Mesendoderm (in vitro differentiated cells): ENCODE results near the gene ATP7B.

Experiments used
- DNase-seq: peaks from one replicate; pipeline ENCODE4 v3.0.0; 2013
- H2AK5ac ChIP-seq: 2 replicates; pipeline ENCODE4 v1.6.1; 2013; ENCODE audit warnings: low read length, inconsistent platforms
- H2BK120ac ChIP-seq: 2 replicates; pipeline ENCODE4 v1.6.1; 2013; ENCODE audit warnings: low read depth, mild to moderate bottlenecking, low read length, moderate library complexity, mixed read lengths
- H2BK15ac ChIP-seq: replicated peaks from 2 replicates; pipeline ENCODE4 v1.6.1; 2013; ENCODE audit warnings: low read depth, mild to moderate bottlenecking, moderate library complexity
- H2BK5ac ChIP-seq: 2 replicates; pipeline ENCODE4 v1.6.1; 2013; ENCODE audit warnings: low read length, inconsistent platforms
- H3K18ac ChIP-seq: 2 replicates; pipeline ENCODE4 v1.6.1; 2013; ENCODE audit warnings: mild to moderate bottlenecking, low read length, mixed read lengths
- H3K23ac ChIP-seq: one replicate; pipeline ENCODE4 v1.6.1; 2013; ENCODE audit warnings: low read length
- H3K27ac ChIP-seq: 2 replicates; pipeline ENCODE4 v1.5.1; 2013; ENCODE audit warnings: low read depth, mild to moderate bottlenecking, inconsistent platforms, low read length, moderate library complexity
- H3K27me3 ChIP-seq: 2 replicates; pipeline ENCODE4 v1.6.1; 2013; ENCODE audit warnings: low read length, control low read depth, mild to moderate bottlenecking, inconsistent platforms; ENCODE audit not compliant: insufficient read depth, poor library complexity
- H3K36me3 ChIP-seq: 2 replicates; pipeline ENCODE4 v1.6.1; 2013; ENCODE audit warnings: low read length, inconsistent platforms; ENCODE audit not compliant: control insufficient read depth, insufficient read depth
- H3K4ac ChIP-seq: one replicate; pipeline ENCODE4 v1.6.1; 2013; ENCODE audit warnings: low read depth, mild to moderate bottlenecking, low read length, moderate library complexity
- H3K4me1 ChIP-seq: 2 replicates; pipeline ENCODE4 v1.6.1; 2013; ENCODE audit warnings: low read depth, low read length, inconsistent platforms; ENCODE audit not compliant: control insufficient read depth
- H3K4me2 ChIP-seq: 2 replicates; pipeline ENCODE4 v1.6.1; 2013; ENCODE audit warnings: low read length
- H3K4me3 ChIP-seq: 2 replicates; pipeline ENCODE4 v1.5.1; 2013; ENCODE audit warnings: mild to moderate bottlenecking, low read length
- H3K56ac ChIP-seq: one replicate; pipeline ENCODE4 v1.6.1; 2013; ENCODE audit warnings: low read length
- H3K79me1 ChIP-seq: 2 replicates; pipeline ENCODE4 v1.6.1; 2013; ENCODE audit warnings: low read length, inconsistent platforms
- H3K79me2 ChIP-seq: 2 replicates; pipeline ENCODE4 v1.6.1; 2013; ENCODE audit warnings: mild to moderate bottlenecking, low read length; ENCODE audit not compliant: control insufficient read depth, insufficient read depth
- H3K9ac ChIP-seq: 2 replicates; pipeline ENCODE4 v1.6.1; 2013; ENCODE audit warnings: low read length, inconsistent platforms
- H4K5ac ChIP-seq: one replicate; pipeline ENCODE4 v1.6.1; 2013; ENCODE audit warnings: low read length
- H4K8ac ChIP-seq: one replicate; pipeline ENCODE4 v1.6.1; 2013; ENCODE audit warnings: low read depth, mild to moderate bottlenecking, control low read depth, low read length, moderate library complexity
- WGBS: extraction: QIAGEN DNeasy Blood & Tissue Kit; methylation state at CpG from one replicate; pipeline ENCODE4 v1.1.7; 2013; ENCODE audit warnings: low lambda C conversion rate, missing lambda C conversion rate; ENCODE audit not compliant: insufficient coverage; ENCODE audit errors: extremely low coverage; 5-methylcytosine and 5-hydroxymethylcytosine counted together

ATP7B gene

DNA sequence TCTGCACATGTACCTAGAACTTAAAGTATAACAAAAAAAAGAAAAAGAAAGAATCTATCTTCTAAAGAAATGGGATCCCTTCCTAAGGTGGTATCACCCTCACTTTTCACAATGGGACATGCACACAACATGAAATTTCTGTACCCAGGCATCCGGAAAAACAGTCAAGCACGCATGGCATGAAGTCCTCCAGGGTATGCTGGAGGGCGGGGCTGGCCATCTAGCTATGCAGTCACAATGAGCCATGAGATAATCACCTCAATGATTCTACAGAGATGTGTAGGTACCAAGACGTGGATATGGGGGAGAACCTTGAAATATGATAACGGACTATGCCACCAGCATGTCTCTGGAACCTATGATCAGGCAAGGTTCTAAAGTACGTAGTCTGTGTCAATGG lies 79.6 kb downstream of the ATP7B start:
- no peaks in the 10 kb centered on the region for H3K27me3 ChIP-seq
- no peak overlapping the region for H4K5ac ChIP-seq
- no peak overlapping the region for H3K4me2 ChIP-seq
- no peak for DNase-seq
- H3K27ac ChIP-seq, result no peak overlapping the region
- no peak overlapping the region for H3K18ac ChIP-seq
- H2BK120ac ChIP-seq, result no peak overlapping the region
- H3K79me2 ChIP-seq, result no peaks in the 10 kb centered on the region
- no CpG with 5 or more reads among the region's 6 CpGs for WGBS
- no peak overlapping the region for H3K23ac ChIP-seq
- H4K8ac ChIP-seq, result no peak overlapping the region
- H3K79me1 ChIP-seq, result no peaks in the 10 kb centered on the region
- no peaks in the 10 kb centered on the region for H3K4me1 ChIP-seq
- H2BK15ac ChIP-seq, result no peak overlapping the region
- H3K56ac ChIP-seq, result no peak overlapping the region
- H2BK5ac ChIP-seq, result no peak overlapping the region
- H2AK5ac ChIP-seq, result no peak overlapping the region
- no peaks in the 10 kb centered on the region for H3K36me3 ChIP-seq
- no peak overlapping the region for H3K9ac ChIP-seq
- no peak overlapping the region for H3K4ac ChIP-seq
- H3K4me3 ChIP-seq, result no peak overlapping the region

DNA sequence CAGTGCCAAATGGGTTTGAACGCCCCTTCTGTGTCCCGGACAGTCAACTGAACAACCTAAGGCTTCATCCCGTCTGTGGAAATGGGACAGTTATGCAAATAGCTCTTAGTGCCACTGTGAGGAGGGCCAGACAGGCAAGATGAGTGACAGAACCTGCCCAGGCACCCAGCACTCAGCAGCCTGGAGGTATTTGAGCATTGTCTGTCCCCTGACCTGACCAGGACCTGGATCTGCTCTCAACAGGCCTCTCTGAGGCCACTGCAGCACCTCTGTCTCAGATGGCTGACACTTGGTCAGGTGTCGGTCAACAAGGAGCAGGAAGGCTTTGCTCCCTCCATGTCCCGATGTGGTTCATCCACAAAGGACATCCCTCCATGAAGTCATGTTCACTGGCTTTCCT lies 81.6 kb downstream of the ATP7B start:
- no peak overlapping the region for H2AK5ac ChIP-seq
- H2BK5ac ChIP-seq, result no peak overlapping the region
- no peak overlapping the region for H4K5ac ChIP-seq
- no peak overlapping the region for H4K8ac ChIP-seq
- no peak overlapping the region for H3K23ac ChIP-seq
- H3K4me1 ChIP-seq, result no peaks in the 10 kb centered on the region
- no peaks in the 10 kb centered on the region for H3K79me2 ChIP-seq
- no peak overlapping the region for H3K4ac ChIP-seq
- H3K18ac ChIP-seq, result no peak overlapping the region
- no peak overlapping the region for H3K27ac ChIP-seq
- no peak overlapping the region for H3K4me2 ChIP-seq
- H3K56ac ChIP-seq, result no peak overlapping the region
- H2BK15ac ChIP-seq, result no peak overlapping the region
- no peak overlapping the region for H3K4me3 ChIP-seq
- no peaks in the 10 kb centered on the region for H3K27me3 ChIP-seq
- H2BK120ac ChIP-seq, result no peak overlapping the region
- H3K9ac ChIP-seq, result no peak overlapping the region
- H3K36me3 ChIP-seq, result no peaks in the 10 kb centered on the region
- WGBS, result no CpG with 5 or more reads among the region's 5 CpGs
- H3K79me1 ChIP-seq, result no peaks in the 10 kb centered on the region
- no peak for DNase-seq

DNA sequence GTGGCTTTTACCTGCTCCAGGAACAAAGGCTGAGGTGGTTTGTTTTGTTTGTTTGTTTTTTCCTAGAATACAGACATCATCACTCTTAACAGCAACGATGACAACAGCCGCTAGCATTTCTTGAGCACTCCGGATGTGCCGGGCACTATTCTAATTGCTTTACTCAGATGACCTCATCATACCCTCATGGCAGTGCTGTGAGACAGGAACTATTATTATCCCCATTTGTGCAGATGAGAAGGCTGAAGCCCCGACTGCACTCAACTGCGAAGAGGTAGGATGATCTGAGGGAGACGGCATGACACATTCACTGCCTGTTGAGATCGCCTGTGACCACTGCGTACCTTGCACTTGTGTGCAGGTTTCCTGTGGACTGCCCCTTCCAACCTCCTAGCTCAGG lies 83.0 kb downstream of the ATP7B start:
- DNase-seq, result no peak

GRCh38 chr13:51927129-51927528 lies 84.1 kb downstream of the ATP7B start:
- Histone ChIP-seq H3K27ac (no peak overlapping the region), H2BK120ac (no peak overlapping the region), H3K56ac (no peak overlapping the region), H4K8ac (no peak overlapping the region), H3K23ac (no peak overlapping the region), H4K5ac (no peak overlapping the region), H3K79me2 (no peaks in the 10 kb centered on the region), H3K36me3 (no peaks in the 10 kb centered on the region), H3K79me1 (no peaks in the 10 kb centered on the region), H3K4me3 (no peak overlapping the region), H3K9ac (no peak overlapping the region), H2BK5ac (no peak overlapping the region), H3K4me1 (no peaks in the 10 kb centered on the region), H3K18ac (no peak overlapping the region), H3K4ac (no peak overlapping the region), H2AK5ac (no peak overlapping the region), H3K27me3 (no peaks in the 10 kb centered on the region), H3K4me2 (no peak overlapping the region), H2BK15ac (no peak overlapping the region)
- no CpG with 5 or more reads among the region's 7 CpGs for WGBS
- no peak for DNase-seq

More for the DNA sequence above, 83.0 kb downstream of the ATP7B start:
- H2AK5ac ChIP-seq, result no peak overlapping the region
- no peak overlapping the region for H3K4me3 ChIP-seq
- H2BK120ac ChIP-seq, result no peak overlapping the region
- H4K8ac ChIP-seq, result no peak overlapping the region
- no peaks in the 10 kb centered on the region for H3K79me2 ChIP-seq
- H2BK5ac ChIP-seq, result no peak overlapping the region
- H3K9ac ChIP-seq, result no peak overlapping the region
- H3K56ac ChIP-seq, result no peak overlapping the region
- no peak overlapping the region for H3K23ac ChIP-seq
- no peaks in the 10 kb centered on the region for H3K27me3 ChIP-seq
- H2BK15ac ChIP-seq, result no peak overlapping the region
- no peak overlapping the region for H4K5ac ChIP-seq
- H3K4me1 ChIP-seq, result no peaks in the 10 kb centered on the region
- no peak overlapping the region for H3K4ac ChIP-seq
- no peak overlapping the region for H3K4me2 ChIP-seq
- no peaks in the 10 kb centered on the region for H3K36me3 ChIP-seq
- no peak overlapping the region for H3K18ac ChIP-seq
- no CpG with 5 or more reads among the region's 9 CpGs for whole genome bisulfite sequencing
- no peak overlapping the region for H3K27ac ChIP-seq
- H3K79me1 ChIP-seq, result no peaks in the 10 kb centered on the region

DNA sequence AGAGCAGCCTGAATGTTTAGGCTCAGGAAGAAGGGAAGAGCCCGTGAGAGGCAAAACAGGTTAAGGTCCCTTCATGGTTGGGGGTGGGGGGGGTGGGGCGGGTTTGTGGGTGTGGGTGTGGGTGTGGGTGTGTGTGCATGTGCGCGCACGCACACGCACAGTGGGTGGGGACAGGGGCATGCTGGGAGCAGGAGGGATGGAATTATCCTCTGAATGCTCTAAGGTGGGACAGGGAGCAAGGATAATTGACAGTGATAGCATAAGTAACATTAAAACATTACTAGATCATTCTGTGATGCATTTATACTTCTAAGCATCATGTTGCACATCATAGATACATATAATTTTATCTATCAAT lies 84.7 kb downstream of the ATP7B start:
- Histone ChIP-seq H4K8ac (no peak overlapping the region), H3K4ac (no peak overlapping the region), H3K36me3 (no peaks in the 10 kb centered on the region), H3K4me2 (no peak overlapping the region), H3K23ac (no peak overlapping the region), H2BK5ac (no peak overlapping the region), H2AK5ac (no peak overlapping the region), H3K4me1 (peaks cover 3% of the 10 kb centered on the region), H2BK15ac (no peak overlapping the region), H3K56ac (no peak overlapping the region), H3K9ac (no peak overlapping the region), H3K79me2 (no peaks in the 10 kb centered on the region), H3K27ac (no peak overlapping the region), H3K18ac (no peak overlapping the region), H3K27me3 (no peaks in the 10 kb centered on the region), H3K4me3 (no peak overlapping the region), H3K79me1 (no peaks in the 10 kb centered on the region), H4K5ac (no peak overlapping the region), H2BK120ac (no peak overlapping the region)
- WGBS, result no CpG with 5 or more reads among the region's 6 CpGs
- DNase-seq, result no peak

GRCh38 chr13:51925865-51926527 lies 85.3 kb downstream of the ATP7B start:
- H3K27ac ChIP-seq, result no peak overlapping the region
- H3K4me3 ChIP-seq, result no peak overlapping the region
- no peak overlapping the region for H3K4me2 ChIP-seq
- no peak for DNase-seq
- H2BK15ac ChIP-seq, result no peak overlapping the region
- H3K23ac ChIP-seq, result no peak overlapping the region
- H3K36me3 ChIP-seq, result no peaks in the 10 kb centered on the region
- no peak overlapping the region for H4K8ac ChIP-seq
- WGBS, result no CpG with 5 or more reads among the region's 5 CpGs
- H3K27me3 ChIP-seq, result no peaks in the 10 kb centered on the region
- H4K5ac ChIP-seq, result no peak overlapping the region
- no peaks in the 10 kb centered on the region for H3K79me1 ChIP-seq
- no peak overlapping the region for H3K9ac ChIP-seq
- no peak overlapping the region for H3K18ac ChIP-seq
- peaks cover 5% of the 10 kb centered on the region for H3K4me1 ChIP-seq
- H2AK5ac ChIP-seq, result no peak overlapping the region
- no peak overlapping the region for H3K56ac ChIP-seq
- no peak overlapping the region for H3K4ac ChIP-seq
- no peaks in the 10 kb centered on the region for H3K79me2 ChIP-seq
- H2BK5ac ChIP-seq, result no peak overlapping the region
- H2BK120ac ChIP-seq, result no peak overlapping the region
